Measurements from ENCODE around the gene MGMT. TPM values are rescaled to one million over a fixed set of nuclear protein-coding genes. Genes with fewer than 3 reads are reported as not detected.

The MGMT gene
- total RNA-seq, 1 experiment from 2014 or later: 21.2 TPM

- Histone ChIP-seq H3K9me2 (ENCODE audit: insufficient read depth) (no peaks in the 10 kb centered on the region), H2AFZ (no peak overlapping the region), H3K4me1 (replicated peaks; ENCODE audit: insufficient read depth) (no peaks in the 10 kb centered on the region), H4K20me1 (ENCODE audit: insufficient read depth) (no peaks in the 10 kb centered on the region), H3K27ac (no peak overlapping the region), H3K4me2 (no peak overlapping the region), H3K9me3 (ENCODE audit: insufficient read depth, low read depth) (no peaks in the 10 kb centered on the region), H3F3A (ENCODE audit: insufficient read depth, low read depth) (no peaks in the 10 kb centered on the region), H3K27me3 (ENCODE audit: insufficient read depth, low read depth) (no peaks in the 10 kb centered on the region), H3K79me2 (ENCODE audit: low read depth) (no peaks in the 10 kb centered on the region), H3K4me3 (no peak overlapping the region), H3K36me3 (ENCODE audit: low read depth) (no peaks in the 10 kb centered on the region)
- no peak for TF ChIP-seq CTCF (conservative IDR thresholded peaks at IDR 0.05)
- no peak for DNase-seq
- ChIA-PET CTCF (no interaction called here), POLR2A (ENCODE audit: unreplicated experiment) (no interaction called here)
- BruUV-seq (replicated peaks): no TSS peak
- intact Hi-C loops (cut with micrococcal nuclease; ENCODE audit: unreplicated experiment): no loop called here
These were observed 56.8 kb downstream of the MGMT start for GRCh38 chr10:129523723-129524316.

- Histone ChIP-seq H3F3A (ENCODE audit: insufficient read depth, low read depth) (no peaks in the 10 kb centered on the region), H3K27ac (no peak overlapping the region), H3K9me3 (ENCODE audit: insufficient read depth, low read depth) (no peaks in the 10 kb centered on the region), H3K79me2 (ENCODE audit: low read depth) (no peaks in the 10 kb centered on the region), H3K27me3 (ENCODE audit: insufficient read depth, low read depth) (no peaks in the 10 kb centered on the region), H3K4me2 (no peak overlapping the region), H3K4me1 (replicated peaks; ENCODE audit: insufficient read depth) (no peaks in the 10 kb centered on the region), H3K4me3 (no peak overlapping the region), H3K9me2 (ENCODE audit: insufficient read depth) (no peaks in the 10 kb centered on the region), H4K20me1 (ENCODE audit: insufficient read depth) (no peaks in the 10 kb centered on the region), H3K36me3 (ENCODE audit: low read depth) (no peaks in the 10 kb centered on the region), H2AFZ (no peak overlapping the region)
- ChIA-PET POLR2A (ENCODE audit: unreplicated experiment) (no interaction called here), CTCF (no interaction called here)
- no peak for DNase-seq
- intact Hi-C loops (cut with micrococcal nuclease; ENCODE audit: unreplicated experiment): no loop called here
- BruUV-seq (replicated peaks): no TSS peak
- TF ChIP-seq EZH2 (IDR thresholded peaks at IDR 0.05; ENCODE audit: low read depth): no peak
- no peak for TF ChIP-seq CTCF (conservative IDR thresholded peaks at IDR 0.05)
These were observed 57.9 kb downstream of the MGMT start for GRCh38 chr10:129524936-129525335.

GRCh38 chr10:129525401-129525801 lies 58.4 kb downstream of the MGMT start:
- intact Hi-C loops (cut with micrococcal nuclease; ENCODE audit: unreplicated experiment): no loop called here
- no peak for TF ChIP-seq EZH2 (IDR thresholded peaks at IDR 0.05; ENCODE audit: low read depth)
- TF ChIP-seq CTCF (conservative IDR thresholded peaks at IDR 0.05): no peak
- Histone ChIP-seq H3K36me3 (ENCODE audit: low read depth) (no peaks in the 10 kb centered on the region), H3K4me3 (no peak overlapping the region), H3K9me2 (ENCODE audit: insufficient read depth) (no peaks in the 10 kb centered on the region), H3K4me2 (no peak overlapping the region), H3K9me3 (ENCODE audit: insufficient read depth, low read depth) (no peaks in the 10 kb centered on the region), H3K4me1 (replicated peaks; ENCODE audit: insufficient read depth) (no peaks in the 10 kb centered on the region), H3K79me2 (ENCODE audit: low read depth) (no peaks in the 10 kb centered on the region), H4K20me1 (ENCODE audit: insufficient read depth) (no peaks in the 10 kb centered on the region), H3K27me3 (ENCODE audit: insufficient read depth, low read depth) (no peaks in the 10 kb centered on the region), H3K27ac (no peak overlapping the region), H3F3A (ENCODE audit: insufficient read depth, low read depth) (no peaks in the 10 kb centered on the region), H2AFZ (no peak overlapping the region)
- no TSS peak for BruUV-seq (replicated peaks)
- POLR2A ChIA-PET (ENCODE audit: unreplicated experiment): no interaction called here
- DNase-seq: no peak
- CTCF ChIA-PET: no interaction called here

All from PC-9 (cell line).